ENCODE results near the gene RNF149. TPM values are rescaled to one million over a fixed set of nuclear protein-coding genes. Genes with fewer than 3 reads are reported as not detected.

The RNF149 gene
- total RNA-seq, 2 experiments from 2014 or later = 139 to 150 TPM

DNA sequence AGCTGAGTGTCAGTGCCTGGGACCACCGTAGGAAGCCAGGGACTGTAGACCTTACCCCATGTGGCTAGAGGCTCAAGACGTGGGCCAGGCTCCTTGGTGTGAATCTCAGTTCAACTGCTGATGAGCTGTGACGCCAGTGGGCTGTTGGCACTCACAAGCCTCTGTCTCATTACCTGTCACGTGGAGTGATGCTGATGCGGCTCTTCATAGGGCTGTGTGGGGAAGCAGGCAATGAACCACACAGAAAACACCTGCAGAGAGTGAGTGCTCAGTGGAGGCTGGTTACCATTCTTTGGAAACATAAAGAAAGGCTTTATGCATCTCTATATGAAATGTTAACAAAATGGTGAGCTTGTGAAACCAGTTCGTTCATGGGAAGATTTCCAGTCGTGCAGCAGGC lies 42.7 kb upstream of the RNF149 start:
- Histone ChIP-seq H3K27ac (ENCODE audit: low read depth in 1 of 2, low read length in 2 of 2) (no peak overlapping the region), H3K9me3 (ENCODE audit: control insufficient read depth in 1 of 2, insufficient read depth in 1 of 2, low read length in 2 of 2) (no peaks in the 10 kb centered on the region), H3K36me3 (ENCODE audit: insufficient read depth, low read length) (no peaks in the 10 kb centered on the region), H3K4me1 (ENCODE audit: insufficient read depth, low read length) (peaks cover 7% of the 10 kb centered on the region), H3K4me3 (ENCODE audit: low read length) (no peak overlapping the region), H3K27me3 (ENCODE audit: control insufficient read depth in 1 of 2, insufficient read depth in 2 of 2, low read length in 2 of 2) (no peaks in the 10 kb centered on the region)
- no peak for DNase-seq
- ChIA-PET POLR2A (interaction anchor here (3.9 kb wide), 1 partner anchor 10 kb away, joined by 16 read pairs; no protein-coding TSS in a partner anchor), CTCF (interaction anchor here (1.6 to 2.1 kb wide), 2 partner anchors 10 to 37 kb away, joined by 6 to 7 read pairs; partner anchors contain the start of gene CREG2)
- intact Hi-C loops (cut with DNase I, micrococcal nuclease) = no loop called here
- ATAC-seq (ENCODE audit: poor library complexity) = no peak
- H3K36me3 Mint-ChIP-seq (ENCODE audit: low read depth) = no peaks in the 10 kb centered on the region
- no peak overlapping the region for H3K27ac Mint-ChIP-seq
- no peaks in the 10 kb centered on the region for H3K9me3 Mint-ChIP-seq
- TF ChIP-seq CTCF (IDR thresholded peaks at IDR 0.05) = no peak
- no peaks in the 10 kb centered on the region for H3K27me3 Mint-ChIP-seq
- no peak overlapping the region for H3K4me3 Mint-ChIP-seq
- peaks cover 11% of the 10 kb centered on the region for H3K4me1 Mint-ChIP-seq (ENCODE audit: low read depth)

- peaks cover 11% of the 10 kb centered on the region for H3K4me1 Mint-ChIP-seq (ENCODE audit: low read depth)
- H3K27ac ChIP-seq (ENCODE audit: low read depth in 1 of 2, low read length in 2 of 2) = no peak overlapping the region
- intact Hi-C loops (cut with DNase I, micrococcal nuclease) = no loop called here
- H3K36me3 ChIP-seq (ENCODE audit: insufficient read depth, low read length) = no peaks in the 10 kb centered on the region
- no peaks in the 10 kb centered on the region for H3K27me3 Mint-ChIP-seq
- no peaks in the 10 kb centered on the region for H3K36me3 Mint-ChIP-seq (ENCODE audit: low read depth)
- no peak for TF ChIP-seq CTCF (IDR thresholded peaks at IDR 0.05)
- H3K4me3 ChIP-seq (ENCODE audit: low read length) = no peak overlapping the region
- ChIA-PET POLR2A (interaction anchor here (0.6 to 3.9 kb wide), 5 partner anchors 11 to 379 kb away, joined by 3 to 16 read pairs (median 4); partner anchors contain the start of gene RNF149), CTCF (interaction anchor here (0.5 to 2.1 kb wide), 5 partner anchors 10 to 219 kb away, joined by 3 to 7 read pairs (median 3); partner anchors contain the start of gene CREG2)
- ATAC-seq (ENCODE audit: poor library complexity) (peak; percentile 73), DNase-seq (peak in 3 of 14 experiments; percentile 43 to 50 (median 46))
- no peaks in the 10 kb centered on the region for H3K9me3 ChIP-seq (ENCODE audit: control insufficient read depth in 1 of 2, insufficient read depth in 1 of 2, low read length in 2 of 2)
- H3K9me3 Mint-ChIP-seq = no peaks in the 10 kb centered on the region
- H3K4me1 ChIP-seq (ENCODE audit: insufficient read depth, low read length) = peaks cover 7% of the 10 kb centered on the region
- no peaks in the 10 kb centered on the region for H3K27me3 ChIP-seq (ENCODE audit: control insufficient read depth in 1 of 2, insufficient read depth in 2 of 2, low read length in 2 of 2)
- no peak overlapping the region for H3K27ac Mint-ChIP-seq
- no peak overlapping the region for H3K4me3 Mint-ChIP-seq
Measured at GRCh38 chr2:101349893-101350662, 41.6 kb upstream of the RNF149 start.

DNA sequence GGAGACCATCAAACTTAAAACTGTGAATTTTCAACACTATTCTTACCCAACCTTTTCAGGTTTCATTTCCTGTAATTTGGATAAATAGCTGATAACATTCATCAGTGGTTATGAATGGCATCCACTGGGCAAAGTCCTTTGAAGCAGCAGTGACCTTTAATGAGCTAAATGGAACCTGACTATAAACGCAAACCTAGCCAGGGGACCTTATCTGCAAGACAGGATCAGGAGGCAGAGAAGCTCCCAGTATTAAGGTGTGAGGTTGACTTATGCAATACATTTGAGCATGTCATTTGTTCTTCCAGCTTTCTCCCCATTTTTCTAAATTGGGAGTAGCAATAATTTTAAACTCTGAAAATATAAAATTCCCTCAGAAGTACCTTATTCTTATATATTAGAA lies 40.4 kb upstream of the RNF149 start:
- H3K9me3 ChIP-seq (ENCODE audit: control insufficient read depth in 1 of 2, insufficient read depth in 1 of 2, low read length in 2 of 2) = no peaks in the 10 kb centered on the region
- no peaks in the 10 kb centered on the region for H3K36me3 Mint-ChIP-seq (ENCODE audit: low read depth)
- no peak overlapping the region for H3K27ac ChIP-seq (ENCODE audit: low read depth in 1 of 2, low read length in 2 of 2)
- H3K4me1 Mint-ChIP-seq (ENCODE audit: low read depth) = peaks cover 11% of the 10 kb centered on the region
- H3K4me3 ChIP-seq (ENCODE audit: low read length) = no peak overlapping the region
- intact Hi-C loops (cut with DNase I, micrococcal nuclease) = no loop called here
- H3K27me3 Mint-ChIP-seq = no peaks in the 10 kb centered on the region
- no peak for TF ChIP-seq CTCF (IDR thresholded peaks at IDR 0.05)
- H3K4me1 ChIP-seq (ENCODE audit: insufficient read depth, low read length) = peaks cover 7% of the 10 kb centered on the region
- no peak overlapping the region for H3K4me3 Mint-ChIP-seq
- POLR2A ChIA-PET = interaction anchor here (0.5 to 3.9 kb wide), 4 partner anchors 12 to 77 kb away, joined by 3 to 16 read pairs (median 6); partner anchors contain the start of gene RNF149
- H3K36me3 ChIP-seq (ENCODE audit: insufficient read depth, low read length) = no peaks in the 10 kb centered on the region
- ATAC-seq (ENCODE audit: poor library complexity) (no peak), DNase-seq (no peak)
- no peaks in the 10 kb centered on the region for H3K27me3 ChIP-seq (ENCODE audit: control insufficient read depth in 1 of 2, insufficient read depth in 2 of 2, low read length in 2 of 2)
- H3K9me3 Mint-ChIP-seq = no peaks in the 10 kb centered on the region
- H3K27ac Mint-ChIP-seq = no peak overlapping the region
- CTCF ChIA-PET = interaction anchor here (2.1 kb wide), 1 partner anchor 13 kb away, joined by 6 read pairs; no protein-coding TSS in a partner anchor
